GM10248 (cell line): ENCODE results near the gene RBM24.

Source experiments
- CTCF ChIA-PET: fragments of 300-600 bp; sonication (Branson Sonifier 250); formaldehyde crosslinking; extraction: SDS; loops from one replicate; lab custom pipeline; 2021; ENCODE audit warnings: antibody characterized with exemption; lab: Yijun Ruan, JAX
- POLR2A ChIA-PET: fragments of 350-650 bp; sonication (Branson Sonifier 250); formaldehyde crosslinking; extraction: SDS; loops from one replicate; lab custom pipeline; 2020; ENCODE audit warnings: antibody characterized with exemption; lab: Yijun Ruan, JAX
- DNase-seq: peaks from one replicate; pipeline ENCODE4 v3.0.0; 2012; ENCODE audit errors: extremely low spot score
- CTCF ChIP-seq: IDR thresholded peaks from 2 replicates; pipeline ENCODE4 v1.5.1; 2012; ENCODE audit warnings: mild to moderate bottlenecking, low read depth; ENCODE audit errors: extremely low read depth, missing control alignments, control extremely low read depth

RBM24 gene

GRCh38 chr6:17297271-17298080 lies 16.3 kb downstream of the RBM24 start:
- ChIA-PET POLR2A (no interaction called here), CTCF (interaction anchor here (0.8 kb wide), 1 partner anchor 21 kb away, joined by 3 read pairs; no protein-coding TSS in a partner anchor)
- no peak for DNase-seq
- TF ChIP-seq CTCF, result no peak

GRCh38 chr6:17298257-17298656 lies 17.1 kb downstream of the RBM24 start:
- TF ChIP-seq CTCF, result no peak
- CTCF ChIA-PET, result no interaction called here
- DNase-seq, result no peak
- POLR2A ChIA-PET, result no interaction called here

- POLR2A ChIA-PET, result no interaction called here
- TF ChIP-seq CTCF, result no peak
- CTCF ChIA-PET, result no interaction called here
- no peak for DNase-seq
Measured at GRCh38 chr6:17299222-17299621, 18.1 kb downstream of the RBM24 start.

- POLR2A ChIA-PET, result no interaction called here
- TF ChIP-seq CTCF, result no peak
- CTCF ChIA-PET, result no interaction called here
- DNase-seq, result no peak
Measured at GRCh38 chr6:17299750-17300149, 18.6 kb downstream of the RBM24 start.

- CTCF ChIA-PET, result no interaction called here
- POLR2A ChIA-PET, result no interaction called here
- DNase-seq, result no peak
- no peak for TF ChIP-seq CTCF
Measured at GRCh38 chr6:17300637-17301036, 19.5 kb downstream of the RBM24 start.

- ChIA-PET POLR2A (no interaction called here), CTCF (no interaction called here)
- TF ChIP-seq CTCF, result no peak
- no peak for DNase-seq
Measured at GRCh38 chr6:17303444-17303843, 22.3 kb downstream of the RBM24 start.
